ENCODE results near the gene PRICKLE4. TPM values are rescaled to one million over a fixed set of nuclear protein-coding genes. Genes with fewer than 3 reads are reported as not detected.

PRICKLE4 gene
- total RNA-seq, 4 donors from 2014 or later: 0.34 to 4.6 (median 3.6) TPM; not detected in 1

DNA sequence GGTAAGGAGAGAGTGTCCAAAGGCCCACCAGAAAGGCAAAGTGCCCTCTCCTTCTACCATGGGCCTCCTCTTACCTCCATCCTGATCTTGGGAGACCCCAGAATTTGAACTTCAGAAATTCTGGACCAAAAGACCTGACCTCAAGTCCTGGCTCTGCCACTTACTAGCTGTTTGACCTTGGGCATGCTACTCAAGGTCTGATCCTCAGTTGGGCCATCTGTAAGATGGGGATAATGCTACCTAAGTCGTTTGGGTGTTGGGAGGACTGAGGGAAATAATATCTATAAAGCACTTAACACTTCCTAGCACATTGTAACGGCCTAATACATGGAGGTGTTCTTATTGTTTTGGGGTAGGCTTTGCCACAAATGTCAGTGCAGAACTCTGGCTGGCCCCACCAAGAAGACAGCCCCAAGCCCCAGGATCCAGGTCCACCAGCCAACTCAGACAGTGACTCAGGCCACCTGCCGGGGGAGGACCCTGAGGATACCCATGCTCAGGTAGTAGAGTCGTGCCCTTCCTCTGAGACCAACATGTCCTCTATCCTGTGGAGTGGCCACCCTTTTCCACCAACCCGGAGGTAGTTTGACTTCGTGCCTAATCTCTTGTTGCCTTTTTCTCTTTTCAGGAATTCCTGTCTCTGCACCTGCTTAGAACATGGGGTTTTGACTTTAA is 2.7 kb downstream of the PRICKLE4 start:
- Histone ChIP-seq H3K27me3 (no peaks in the 10 kb centered on the region), H3K4me1 (peaks cover 57% of the 10 kb centered on the region), H3K9me3 (no peaks in the 10 kb centered on the region), H3K36me3 (no peaks in the 10 kb centered on the region), H3K27ac (no peak overlapping the region), H3K4me3 (no peak overlapping the region)
- TF ChIP-seq, protein P1, sequence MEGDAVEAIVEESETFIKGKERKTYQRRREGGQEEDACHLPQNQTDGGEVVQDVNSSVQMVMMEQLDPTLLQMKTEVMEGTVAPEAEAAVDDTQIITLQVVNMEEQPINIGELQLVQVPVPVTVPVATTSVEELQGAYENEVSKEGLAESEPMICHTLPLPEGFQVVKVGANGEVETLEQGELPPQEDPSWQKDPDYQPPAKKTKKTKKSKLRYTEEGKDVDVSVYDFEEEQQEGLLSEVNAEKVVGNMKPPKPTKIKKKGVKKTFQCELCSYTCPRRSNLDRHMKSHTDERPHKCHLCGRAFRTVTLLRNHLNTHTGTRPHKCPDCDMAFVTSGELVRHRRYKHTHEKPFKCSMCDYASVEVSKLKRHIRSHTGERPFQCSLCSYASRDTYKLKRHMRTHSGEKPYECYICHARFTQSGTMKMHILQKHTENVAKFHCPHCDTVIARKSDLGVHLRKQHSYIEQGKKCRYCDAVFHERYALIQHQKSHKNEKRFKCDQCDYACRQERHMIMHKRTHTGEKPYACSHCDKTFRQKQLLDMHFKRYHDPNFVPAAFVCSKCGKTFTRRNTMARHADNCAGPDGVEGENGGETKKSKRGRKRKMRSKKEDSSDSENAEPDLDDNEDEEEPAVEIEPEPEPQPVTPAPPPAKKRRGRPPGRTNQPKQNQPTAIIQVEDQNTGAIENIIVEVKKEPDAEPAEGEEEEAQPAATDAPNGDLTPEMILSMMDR (IDR thresholded peaks at IDR 0.05): no peak
- TF ChIP-seq POLR2A (IDR thresholded peaks at IDR 0.05) (no peak), POLR2AphosphoS5 (IDR thresholded peaks at IDR 0.05) (no peak), EP300 (IDR thresholded peaks at IDR 0.05) (no peak)
- WGBS: 89% methylated on average over 6 of the region's 6 CpGs
- peak in 1 of 2 donors; percentile 38 for DNase-seq (ENCODE audit: low spot score in 2 of 2)

DNA sequence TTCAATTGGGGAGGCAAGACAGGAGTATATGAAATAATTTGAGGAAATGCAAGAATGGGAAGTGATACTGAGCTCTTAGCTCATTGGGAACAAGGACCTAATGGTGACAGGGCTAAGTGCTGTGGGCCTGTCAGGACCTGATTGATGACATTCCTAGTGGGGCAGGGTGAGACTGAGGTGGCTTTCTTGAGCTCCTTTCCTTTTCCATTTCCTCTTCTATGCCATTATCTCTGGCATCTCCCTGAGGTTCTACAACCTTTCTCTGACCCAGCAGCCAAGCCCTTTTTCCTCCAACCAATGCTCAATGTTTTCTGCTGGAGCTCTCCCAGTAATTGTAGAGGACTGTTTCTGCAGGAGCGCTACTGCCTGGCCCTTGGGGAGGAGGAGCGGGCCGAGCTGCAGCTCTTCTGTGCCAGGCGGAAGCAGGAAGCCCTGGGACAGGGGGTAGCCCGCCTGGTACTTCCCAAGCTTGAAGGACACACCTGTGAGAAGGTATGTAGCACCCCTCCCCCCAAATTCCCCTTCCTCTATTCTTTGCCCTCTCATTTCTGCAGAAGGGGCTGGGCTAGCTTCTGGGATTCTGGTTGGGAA is 4.1 kb downstream of the PRICKLE4 start:
- DNase-seq (ENCODE audit: low spot score in 2 of 2): no peak
- H3K27me3 ChIP-seq: no peaks in the 10 kb centered on the region
- peak overlapping the region; percentile 9 for H3K4me3 ChIP-seq
- H3K4me1 ChIP-seq: peaks cover 55% of the 10 kb centered on the region
- H3K27ac ChIP-seq: peak overlapping the region; percentile 56
- no peaks in the 10 kb centered on the region for H3K9me3 ChIP-seq
- peaks cover 7% of the 10 kb centered on the region for H3K36me3 ChIP-seq
- 48% methylated on average over 5 of the region's 5 CpGs for WGBS
- TF ChIP-seq POLR2AphosphoS5 (IDR thresholded peaks at IDR 0.05): no peak
- TF ChIP-seq, protein P1 (IDR thresholded peaks at IDR 0.05): no peak
- no peak for TF ChIP-seq POLR2A (IDR thresholded peaks at IDR 0.05)
- TF ChIP-seq EP300 (IDR thresholded peaks at IDR 0.05): no peak

DNA sequence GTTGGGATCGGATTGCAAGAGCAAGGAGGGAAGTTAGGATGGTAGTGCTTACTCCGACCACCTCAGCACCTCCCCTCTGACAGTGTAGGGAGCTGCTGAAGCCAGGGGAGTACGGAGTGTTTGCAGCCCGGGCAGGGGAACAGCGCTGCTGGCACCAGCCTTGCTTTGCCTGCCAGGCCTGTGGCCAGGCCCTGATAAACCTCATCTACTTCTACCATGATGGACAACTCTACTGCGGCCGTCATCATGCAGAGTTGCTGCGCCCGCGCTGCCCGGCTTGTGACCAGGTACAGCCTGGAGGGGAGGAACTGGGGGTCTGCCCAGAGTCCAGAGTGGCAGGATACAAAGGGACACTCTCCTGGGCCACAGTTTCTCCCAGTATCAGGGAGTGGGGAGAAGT is 4.7 kb downstream of the PRICKLE4 start:
- TF ChIP-seq POLR2AphosphoS5 (IDR thresholded peaks at IDR 0.05) (no peak), POLR2A (IDR thresholded peaks at IDR 0.05) (no peak), EP300 (IDR thresholded peaks at IDR 0.05) (no peak)
- TF ChIP-seq, protein P1 (IDR thresholded peaks at IDR 0.05): no peak
- Histone ChIP-seq H3K4me3 (peak overlapping the region; percentile 9), H3K9me3 (no peaks in the 10 kb centered on the region), H3K36me3 (peaks cover 13% of the 10 kb centered on the region), H3K27ac (peak overlapping the region; percentile 56), H3K4me1 (peaks cover 53% of the 10 kb centered on the region), H3K27me3 (no peaks in the 10 kb centered on the region)
- 67% methylated on average over 5 of the region's 11 CpGs for WGBS
- DNase-seq (ENCODE audit: low spot score in 2 of 2): no peak

DNA sequence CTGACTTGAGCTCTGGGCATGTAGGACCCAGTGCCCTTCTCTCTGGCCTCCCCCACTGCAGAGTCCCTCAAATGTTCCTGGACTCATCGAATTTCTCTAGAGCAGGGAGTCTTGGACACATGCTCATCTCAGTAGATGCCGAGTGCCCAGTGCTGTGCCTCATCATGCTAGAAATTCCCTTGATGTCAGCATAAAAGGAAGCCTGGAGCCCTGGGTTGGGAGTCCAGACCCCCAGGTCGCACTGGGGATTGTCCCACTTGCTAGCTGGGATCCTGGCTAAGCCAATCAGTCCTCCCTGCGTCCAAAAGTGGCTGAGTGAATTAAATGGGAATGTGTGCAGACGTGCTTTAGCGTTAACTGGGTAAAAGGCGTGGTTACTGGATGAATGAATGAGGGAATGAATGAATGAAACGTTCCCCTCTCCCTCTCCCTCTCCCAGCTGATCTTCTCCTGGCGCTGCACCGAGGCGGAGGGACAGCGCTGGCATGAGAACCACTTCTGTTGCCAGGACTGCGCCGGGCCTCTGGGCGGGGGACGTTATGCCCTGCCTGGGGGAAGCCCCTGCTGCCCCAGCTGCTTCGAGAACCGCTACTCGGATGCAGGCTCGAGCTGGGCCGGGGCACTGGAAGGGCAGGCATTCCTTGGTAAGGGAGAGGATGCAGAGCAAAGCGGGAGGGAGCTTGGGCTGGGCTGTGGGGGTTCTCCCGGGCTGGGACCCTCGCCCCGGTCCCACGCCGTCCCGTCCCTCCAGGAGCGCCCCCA is 5.3 kb downstream of the PRICKLE4 start:
- DNase-seq (ENCODE audit: low spot score in 2 of 2): no peak
- 18% methylated on average over 15 of the region's 29 CpGs for WGBS
- H3K4me3 ChIP-seq: peak overlapping the region; percentile 78

More for the DNA sequence above, 5.3 kb downstream of the PRICKLE4 start:
- H3K27me3 ChIP-seq: no peaks in the 10 kb centered on the region
- H3K4me1 ChIP-seq: peaks cover 47% of the 10 kb centered on the region
- peaks cover 19% of the 10 kb centered on the region for H3K36me3 ChIP-seq
- TF ChIP-seq POLR2AphosphoS5 (IDR thresholded peaks at IDR 0.05): no peak
- TF ChIP-seq POLR2A (IDR thresholded peaks at IDR 0.05): no peak
- TF ChIP-seq EP300 (IDR thresholded peaks at IDR 0.05): no peak
- TF ChIP-seq, protein P1 (IDR thresholded peaks at IDR 0.05): no peak
- H3K27ac ChIP-seq: peak overlapping the region; percentile 96
- H3K9me3 ChIP-seq: no peaks in the 10 kb centered on the region
